NT2/D1 (cell line): ENCODE data around the gene SLC24A4.
A peak's percentile ranks its signal among the peaks of the same experiment; 100 is the strongest.

Source experiments
- DNase-seq: peaks from one replicate; pipeline ENCODE4 v3.0.0-alpha.2; 2011; ENCODE audit warnings: low read depth, low spot score
- H3K27me3 ChIP-seq: 2 replicates; pipeline ENCODE4 v1.6.0; 2011; ENCODE audit warnings: mild to moderate bottlenecking; ENCODE audit not compliant: insufficient read length, insufficient read depth
- H3K36me3 ChIP-seq: 2 replicates; pipeline ENCODE4 v1.6.1; 2011; ENCODE audit warnings: mild to moderate bottlenecking, low read length, mixed read lengths; ENCODE audit not compliant: insufficient read depth, insufficient read length
- H3K4me1 ChIP-seq: 2 replicates; pipeline ENCODE4 v1.5.1; 2011; ENCODE audit not compliant: insufficient read depth, insufficient read length
- H3K4me3 ChIP-seq: 2 replicates; pipeline ENCODE4 v1.5.1; 2011; ENCODE audit warnings: low read depth; ENCODE audit not compliant: insufficient read length
- H3K9ac ChIP-seq: 2 replicates; pipeline ENCODE4 v1.6.0; 2011; ENCODE audit warnings: low read depth; ENCODE audit not compliant: insufficient read length
- H3K9me3 ChIP-seq: 2 replicates; pipeline ENCODE4 v1.5.1; 2011; ENCODE audit warnings: mild to moderate bottlenecking, low read length; ENCODE audit not compliant: insufficient read depth
- SUZ12 ChIP-seq: IDR thresholded peaks from 2 replicates; pipeline ENCODE4 v1.6.1; 2011; ENCODE audit not compliant: insufficient read length, insufficient read depth; ENCODE audit errors: extremely low read depth
- YY1 ChIP-seq: IDR thresholded peaks from 2 replicates; pipeline ENCODE4 v1.6.1; 2011; ENCODE audit not compliant: insufficient read length, insufficient read depth
- ZNF274 ChIP-seq: IDR thresholded peaks from 2 replicates; pipeline ENCODE4 v1.6.1; 2011; ENCODE audit warnings: mild to moderate bottlenecking, low read depth, low read length

The SLC24A4 gene

GRCh38 chr14:92452471-92452870, 129.5 kb downstream of the SLC24A4 start:
- DNase-seq: no peak
- peaks cover 6% of the 10 kb centered on the region for H3K4me1 ChIP-seq
- TF ChIP-seq YY1 (no peak), SUZ12 (no peak), ZNF274 (no peak)
- H3K27me3 ChIP-seq: no peaks in the 10 kb centered on the region
- no peaks in the 10 kb centered on the region for H3K9me3 ChIP-seq
- H3K4me3 ChIP-seq: no peak overlapping the region
- no peak overlapping the region for H3K9ac ChIP-seq
- no peaks in the 10 kb centered on the region for H3K36me3 ChIP-seq

GRCh38 chr14:92453691-92454090, 130.7 kb downstream of the SLC24A4 start:
- Histone ChIP-seq H3K27me3 (no peaks in the 10 kb centered on the region), H3K9me3 (no peaks in the 10 kb centered on the region), H3K4me1 (peaks cover 6% of the 10 kb centered on the region), H3K36me3 (no peaks in the 10 kb centered on the region), H3K9ac (no peak overlapping the region), H3K4me3 (no peak overlapping the region)
- DNase-seq: no peak
- TF ChIP-seq SUZ12: no peak

GRCh38 chr14:92455231-92455630, 132.3 kb downstream of the SLC24A4 start:
- Histone ChIP-seq H3K9me3 (no peaks in the 10 kb centered on the region), H3K9ac (no peak overlapping the region), H3K36me3 (no peaks in the 10 kb centered on the region), H3K27me3 (no peaks in the 10 kb centered on the region), H3K4me3 (no peak overlapping the region), H3K4me1 (peaks cover 5% of the 10 kb centered on the region)
- DNase-seq: no peak
- TF ChIP-seq ZNF274: no peak
- TF ChIP-seq SUZ12: no peak
- no peak for TF ChIP-seq YY1

- peak; percentile 38 for DNase-seq
- Histone ChIP-seq H3K9ac (no peak overlapping the region), H3K4me1 (peaks cover 5% of the 10 kb centered on the region), H3K27me3 (no peaks in the 10 kb centered on the region), H3K36me3 (no peaks in the 10 kb centered on the region), H3K9me3 (no peaks in the 10 kb centered on the region), H3K4me3 (no peak overlapping the region)
- TF ChIP-seq SUZ12: no peak
- no peak for TF ChIP-seq ZNF274
- TF ChIP-seq YY1: no peak
These were observed 133.4 kb downstream of the SLC24A4 start for GRCh38 chr14:92456215-92457015.

- Histone ChIP-seq H3K9ac (no peak overlapping the region), H3K36me3 (no peaks in the 10 kb centered on the region), H3K4me1 (peaks cover 5% of the 10 kb centered on the region), H3K9me3 (no peaks in the 10 kb centered on the region), H3K4me3 (no peak overlapping the region), H3K27me3 (no peaks in the 10 kb centered on the region)
- no peak for DNase-seq
- TF ChIP-seq SUZ12 (no peak), ZNF274 (no peak), YY1 (no peak)
These were observed 134.1 kb downstream of the SLC24A4 start for GRCh38 chr14:92457016-92457565.

GRCh38 chr14:92458136-92459029, 135.4 kb downstream of the SLC24A4 start:
- H3K36me3 ChIP-seq: no peaks in the 10 kb centered on the region
- no peak overlapping the region for H3K4me3 ChIP-seq
- H3K9ac ChIP-seq: peak overlapping the region; percentile 32
- H3K27me3 ChIP-seq: no peaks in the 10 kb centered on the region
- TF ChIP-seq SUZ12 (no peak), ZNF274 (no peak), YY1 (no peak)
- no peaks in the 10 kb centered on the region for H3K9me3 ChIP-seq
- H3K4me1 ChIP-seq: peaks cover 5% of the 10 kb centered on the region
- no peak for DNase-seq
